ENCODE results near the gene PNKP.

DNA sequence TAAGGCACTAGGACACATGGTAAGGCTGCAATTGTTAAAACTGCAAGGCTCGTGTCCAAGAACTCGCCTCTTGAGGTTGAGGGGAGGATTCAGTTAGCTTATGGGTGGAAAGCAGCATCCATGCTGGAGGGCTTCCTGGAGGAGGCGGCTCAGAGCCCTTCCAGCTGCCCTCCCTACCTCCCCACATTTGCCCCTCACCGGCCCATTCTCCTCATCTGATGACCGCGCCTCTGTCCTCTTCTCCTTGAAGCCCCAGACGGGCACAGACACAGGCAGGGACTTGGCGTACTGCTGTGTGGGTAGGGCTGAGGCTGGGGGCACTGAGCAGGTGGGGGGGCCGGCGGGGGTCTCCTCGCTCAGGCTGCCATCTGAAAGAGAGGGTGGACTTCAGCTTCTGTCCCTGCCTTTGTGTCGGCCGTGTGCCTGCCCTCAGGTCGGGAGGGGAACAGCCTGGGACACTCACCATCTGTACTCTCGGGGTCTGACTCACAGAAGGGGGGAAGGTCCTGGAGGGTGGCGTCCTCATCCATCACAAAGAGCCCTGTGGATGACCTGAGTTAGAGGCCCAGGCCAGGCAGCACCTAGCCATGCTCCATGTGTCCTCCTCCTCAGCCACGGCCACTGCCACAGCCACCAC is 4.1 kb upstream of the PNKP start:
- no peak for TF ChIP-seq POLR2A (IDR thresholded peaks at IDR 0.05)
- no peak for TF ChIP-seq CTCF (IDR thresholded peaks at IDR 0.05 in 8 of 11, conservative IDR thresholded peaks at IDR 0.05 in 3 of 11)
- TF ChIP-seq POLR2AphosphoS5 (IDR thresholded peaks at IDR 0.05): no peak
